ENCODE data around the gene PIH1D2. TPM values are rescaled to one million over a fixed set of nuclear protein-coding genes. Genes with fewer than 3 reads are reported as not detected.
A peak's percentile ranks its signal among the peaks of the same experiment; 100 is the strongest.

The PIH1D2 gene
- total and polyA plus RNA-seq, 9 of the 15 experiments (the other 6 are each of a cell fraction or from before 2014, with no cell fraction given), result 1.5 to 5.4 (median 3.0) TPM

DNA sequence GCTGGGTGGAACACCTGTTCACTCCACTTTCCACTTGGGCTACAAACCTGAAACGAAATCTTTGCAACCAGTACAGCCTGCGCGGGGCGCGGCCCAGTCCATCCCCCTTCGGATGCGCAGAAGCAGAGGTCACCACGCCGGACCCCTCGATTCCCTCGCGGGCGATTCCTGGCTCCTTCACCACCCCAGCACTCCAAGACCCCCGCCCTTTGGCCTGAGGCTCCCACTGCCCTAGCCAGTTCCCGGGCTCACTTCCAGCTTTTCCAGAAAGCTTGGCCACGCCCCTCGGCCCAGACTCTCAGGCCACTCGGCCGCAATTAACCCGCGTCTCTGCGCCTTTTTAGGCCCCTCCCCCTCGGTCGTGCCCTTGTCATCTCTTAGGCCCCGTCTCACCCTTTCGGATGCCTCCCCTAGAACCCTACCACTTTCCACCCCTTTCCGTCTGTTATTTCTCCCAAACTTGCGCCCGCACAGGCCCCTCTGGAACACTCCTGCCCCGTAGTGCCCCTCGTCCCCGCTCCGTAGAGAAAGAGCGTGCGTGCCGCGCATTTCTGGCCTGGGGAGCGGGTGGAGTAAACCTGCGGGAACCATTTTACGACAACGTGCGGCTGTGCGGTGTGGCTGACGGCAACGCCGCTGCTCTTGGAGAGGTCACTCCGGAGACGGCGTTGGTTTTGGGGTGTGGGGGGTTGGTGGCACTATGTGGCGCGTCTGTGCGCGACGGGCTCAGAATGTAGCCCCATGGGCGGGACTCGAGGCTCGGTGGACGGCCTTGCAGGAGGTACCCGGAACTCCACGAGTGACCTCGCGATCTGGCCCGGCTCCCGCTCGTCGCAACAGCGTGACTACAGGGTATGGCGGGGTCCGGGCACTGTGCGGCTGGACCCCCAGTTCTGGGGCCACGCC, 48.8 kb downstream of the PIH1D2 start, which contains the start of gene DLAT:
Gene DLAT (plus strand): TSS at position 636 of the 906 bp plus-strand sequence. CDS start 65 bp downstream, at position 701.
- Histone ChIP-seq H3K9ac (ENCODE audit: insufficient read depth in 1 of 2, low read depth in 2 of 2, low read length in 2 of 2) (peak within 1 kb of the TSS; percentile 90 to 96), H3K27me3 (ENCODE audit: control insufficient read depth in 2 of 2, insufficient read depth in 2 of 2, low read length in 2 of 2) (no peaks in the 10 kb centered on the region), H3K79me2 (ENCODE audit: control insufficient read depth, insufficient read depth, low read length) (peaks cover 42% of the 10 kb centered on the region), H3K36me3 (ENCODE audit: control insufficient read depth, insufficient read depth, low read length) (peaks cover 32% of the 10 kb centered on the region), H3K4me3 (peak within 1 kb of the TSS; percentile 89), H3K4me2 (ENCODE audit: insufficient read depth, low read length) (peak within 1 kb of the TSS; percentile 94), H3K27ac (ENCODE audit: extremely low read depth, low read depth, low read length) (peak within 1 kb of the TSS; percentile 87), H3K9me3 (replicated peaks; ENCODE audit: control insufficient read depth, insufficient read depth, low read depth, low read length) (no peaks in the 10 kb centered on the region), H3K4me1 (replicated peaks in 1 of 2; ENCODE audit: control insufficient read depth in 2 of 2, insufficient read depth in 2 of 2, low read length in 2 of 2) (peaks cover 6 to 13% of the 10 kb centered on the region in 2 experiments; a peak in 3 of 5 replicates), H4K20me1 (replicated peaks; ENCODE audit: control insufficient read depth, insufficient read depth, low read length) (no peaks in the 10 kb centered on the region), H2AFZ (ENCODE audit: low read depth, low read length) (peak within 1 kb of the TSS; percentile 99), H3K9me1 (ENCODE audit: control insufficient read depth, insufficient read depth, low read length) (no peaks in the 10 kb centered on the region)
- DNase-seq (ENCODE audit: extremely low read depth in 1 of 4, low spot score in 3 of 4) (peak; percentile 86 to 95 (median 87)), FAIRE-seq (peak; percentile 74), ATAC-seq (peak; percentile 90)
- in situ Hi-C loops (cut with MboI), result no loop called here
- no TSS peak for BruUV-seq (replicated peaks)
- ChIA-PET POLR2A (interaction anchor here (0.7 to 1.5 kb wide), 4 partner anchors 8 to 169 kb away, joined by 3 to 4 read pairs (median 3); partner anchors contain the start of gene HSPB2), CTCF (ENCODE audit: low intra/inter-chr PET ratio) (no interaction called here)
- under 1% methylated on average over 68 of the region's 71 CpGs for WGBS (ENCODE audit: insufficient coverage, low coverage, missing lambda C conversion rate)
- intact Hi-C loops (cut with micrococcal nuclease), result loop anchor here (1.0 to 2.0 kb wide), 4 partner anchors 42 to 146 kb away; partner anchors contain the start of genes CFAP68, FDXACB1, NKAPD1 and PIH1D2
- TF ChIP-seq GTF2E2 (tag; IDR thresholded peaks at IDR 0.05) (peak; percentile 86), ZNF174 (CRISPR knock-in tag; IDR thresholded peaks at IDR 0.05) (no peak), ZNF766 (CRISPR knock-in tag; conservative IDR thresholded peaks at IDR 0.05) (0 out of 2 replicates have a peak, but pooled peaks have one; percentile 10), POLR2B (IDR thresholded peaks at IDR 0.05; ENCODE audit: low read depth, partially characterized antibody) (peak; percentile 94), TARDBP (IDR thresholded peaks at IDR 0.05) (no peak), CC2D1A (IDR thresholded peaks at IDR 0.05) (peak; percentile 34; the same call in 1 of the 2 replicates), MAFK (IDR thresholded peaks at IDR 0.05; ENCODE audit: low read length) (no peak), XRCC3 (IDR thresholded peaks at IDR 0.05) (no peak), ARID1B (IDR thresholded peaks at IDR 0.05) (peak; percentile 43; the same call in 1 of the 2 replicates), TEAD2 (tag; IDR thresholded peaks at IDR 0.05) (no peak), RNF2 (IDR thresholded peaks at IDR 0.05) (peak; percentile 80), HNRNPL (IDR thresholded peaks at IDR 0.05; ENCODE audit: low read depth, low read length) (no peak), HEY1 (CRISPR knock-in tag; IDR thresholded peaks at IDR 0.05; ENCODE audit: borderline replicate concordance) (no peak), ZBTB43 (CRISPR knock-in tag; IDR thresholded peaks at IDR 0.05) (no peak)
- TF ChIP-seq, protein P1, sequence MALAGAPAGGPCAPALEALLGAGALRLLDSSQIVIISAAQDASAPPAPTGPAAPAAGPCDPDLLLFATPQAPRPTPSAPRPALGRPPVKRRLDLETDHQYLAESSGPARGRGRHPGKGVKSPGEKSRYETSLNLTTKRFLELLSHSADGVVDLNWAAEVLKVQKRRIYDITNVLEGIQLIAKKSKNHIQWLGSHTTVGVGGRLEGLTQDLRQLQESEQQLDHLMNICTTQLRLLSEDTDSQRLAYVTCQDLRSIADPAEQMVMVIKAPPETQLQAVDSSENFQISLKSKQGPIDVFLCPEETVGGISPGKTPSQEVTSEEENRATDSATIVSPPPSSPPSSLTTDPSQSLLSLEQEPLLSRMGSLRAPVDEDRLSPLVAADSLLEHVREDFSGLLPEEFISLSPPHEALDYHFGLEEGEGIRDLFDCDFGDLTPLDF (CRISPR knock-in tag; IDR thresholded peaks at IDR 0.05), result no peak; the same call in 1 of the 2 replicates
- TF ChIP-seq, protein P2, sequence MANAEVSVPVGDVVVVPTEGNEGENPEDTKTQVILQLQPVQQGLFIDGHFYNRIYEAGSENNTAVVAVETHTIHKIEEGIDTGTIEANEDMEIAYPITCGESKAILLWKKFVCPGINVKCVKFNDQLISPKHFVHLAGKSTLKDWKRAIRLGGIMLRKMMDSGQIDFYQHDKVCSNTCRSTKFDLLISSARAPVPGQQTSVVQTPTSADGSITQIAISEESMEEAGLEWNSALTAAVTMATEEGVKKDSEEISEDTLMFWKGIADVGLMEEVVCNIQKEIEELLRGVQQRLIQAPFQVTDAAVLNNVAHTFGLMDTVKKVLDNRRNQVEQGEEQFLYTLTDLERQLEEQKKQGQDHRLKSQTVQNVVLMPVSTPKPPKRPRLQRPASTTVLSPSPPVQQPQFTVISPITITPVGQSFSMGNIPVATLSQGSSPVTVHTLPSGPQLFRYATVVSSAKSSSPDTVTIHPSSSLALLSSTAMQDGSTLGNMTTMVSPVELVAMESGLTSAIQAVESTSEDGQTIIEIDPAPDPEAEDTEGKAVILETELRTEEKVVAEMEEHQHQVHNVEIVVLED (CRISPR knock-in tag; IDR thresholded peaks at IDR 0.05), result peak; percentile 83
- TF ChIP-seq, protein P3, sequence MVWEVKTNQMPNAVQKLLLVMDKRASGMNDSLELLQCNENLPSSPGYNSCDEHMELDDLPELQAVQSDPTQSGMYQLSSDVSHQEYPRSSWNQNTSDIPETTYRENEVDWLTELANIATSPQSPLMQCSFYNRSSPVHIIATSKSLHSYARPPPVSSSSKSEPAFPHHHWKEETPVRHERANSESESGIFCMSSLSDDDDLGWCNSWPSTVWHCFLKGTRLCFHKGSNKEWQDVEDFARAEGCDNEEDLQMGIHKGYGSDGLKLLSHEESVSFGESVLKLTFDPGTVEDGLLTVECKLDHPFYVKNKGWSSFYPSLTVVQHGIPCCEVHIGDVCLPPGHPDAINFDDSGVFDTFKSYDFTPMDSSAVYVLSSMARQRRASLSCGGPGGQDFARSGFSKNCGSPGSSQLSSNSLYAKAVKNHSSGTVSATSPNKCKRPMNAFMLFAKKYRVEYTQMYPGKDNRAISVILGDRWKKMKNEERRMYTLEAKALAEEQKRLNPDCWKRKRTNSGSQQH (CRISPR knock-in tag; IDR thresholded peaks at IDR 0.05), result peak; percentile 86
